Measurements from ENCODE around the gene C1orf167.

C1orf167 gene

GRCh38 chr1:11766429-11766776 lies 4.4 kb downstream of the C1orf167 start:
- no peak for TF ChIP-seq GATA3 (IDR thresholded peaks at IDR 0.05; ENCODE audit: low read depth, low read length)
- TF ChIP-seq GATA2 (IDR thresholded peaks at IDR 0.05; ENCODE audit: low read depth, low read length) = no peak

GRCh38 chr1:11767922-11768704 lies 6.1 kb downstream of the C1orf167 start:
- no peak for TF ChIP-seq GATA3 (IDR thresholded peaks at IDR 0.05; ENCODE audit: low read depth, low read length)
- no peak for TF ChIP-seq GATA2 (IDR thresholded peaks at IDR 0.05; ENCODE audit: low read depth, low read length)

GRCh38 chr1:11768821-11769220 lies 6.8 kb downstream of the C1orf167 start:
- TF ChIP-seq GATA3 (IDR thresholded peaks at IDR 0.05; ENCODE audit: low read depth, low read length) = no peak

- TF ChIP-seq GATA3 (IDR thresholded peaks at IDR 0.05; ENCODE audit: low read depth, low read length) = no peak
- TF ChIP-seq GATA2 (IDR thresholded peaks at IDR 0.05; ENCODE audit: low read depth, low read length) = no peak
These were observed 7.3 kb downstream of the C1orf167 start for GRCh38 chr1:11769274-11769673.

GRCh38 chr1:11770011-11770410 lies 8.0 kb downstream of the C1orf167 start:
- TF ChIP-seq GATA2 (IDR thresholded peaks at IDR 0.05; ENCODE audit: low read depth, low read length) = no peak

GRCh38 chr1:11771481-11772043 lies 9.6 kb downstream of the C1orf167 start:
- TF ChIP-seq GATA3 (IDR thresholded peaks at IDR 0.05; ENCODE audit: low read depth, low read length) = no peak
- no peak for TF ChIP-seq GATA2 (IDR thresholded peaks at IDR 0.05; ENCODE audit: low read depth, low read length)

GRCh38 chr1:11772458-11772857 lies 10.5 kb downstream of the C1orf167 start:
- no peak for TF ChIP-seq GATA3 (IDR thresholded peaks at IDR 0.05; ENCODE audit: low read depth, low read length)
- no peak for TF ChIP-seq GATA2 (IDR thresholded peaks at IDR 0.05; ENCODE audit: low read depth, low read length)

GRCh38 chr1:11774753-11775152 lies 12.8 kb downstream of the C1orf167 start:
- TF ChIP-seq GATA3 (IDR thresholded peaks at IDR 0.05; ENCODE audit: low read depth, low read length) (no peak), GATA2 (IDR thresholded peaks at IDR 0.05; ENCODE audit: low read depth, low read length) (no peak)

GRCh38 chr1:11777658-11778322 lies 15.8 kb downstream of the C1orf167 start:
- no peak for TF ChIP-seq GATA2 (IDR thresholded peaks at IDR 0.05; ENCODE audit: low read depth, low read length)

- no peak for TF ChIP-seq GATA2 (IDR thresholded peaks at IDR 0.05; ENCODE audit: low read depth, low read length)
- no peak for TF ChIP-seq GATA3 (IDR thresholded peaks at IDR 0.05; ENCODE audit: low read depth, low read length)
These were observed 16.3 kb downstream of the C1orf167 start for GRCh38 chr1:11778336-11778735.

- TF ChIP-seq GATA2 (IDR thresholded peaks at IDR 0.05; ENCODE audit: low read depth, low read length) = no peak
- TF ChIP-seq GATA3 (IDR thresholded peaks at IDR 0.05; ENCODE audit: low read depth, low read length) = no peak
These were observed 17.0 kb downstream of the C1orf167 start for GRCh38 chr1:11778844-11779623.

- TF ChIP-seq GATA2 (IDR thresholded peaks at IDR 0.05; ENCODE audit: low read depth, low read length) (no peak), GATA3 (IDR thresholded peaks at IDR 0.05; ENCODE audit: low read depth, low read length) (no peak)
These were observed 17.9 kb downstream of the C1orf167 start for GRCh38 chr1:11779715-11780379.

GRCh38 chr1:11780380-11781147 lies 18.6 kb downstream of the C1orf167 start:
- TF ChIP-seq GATA2 (IDR thresholded peaks at IDR 0.05; ENCODE audit: low read depth, low read length) (no peak), GATA3 (IDR thresholded peaks at IDR 0.05; ENCODE audit: low read depth, low read length) (no peak)

All from SH-SY5Y (cell line).